Sigmoid colon (tissue), 7 donors: ENCODE results near the gene MYLIP. TPM values are rescaled to one million over a fixed set of nuclear protein-coding genes. Genes with fewer than 3 reads are reported as not detected.
"Not testable (repeated sequence)": the region's sequence is repeated elsewhere in the genome, so short reads cannot be mapped to it uniquely, and the experiment has no call there.

ENCODE experiments used
- DNase-seq: peaks from one replicate; pipeline ENCODE4 v3.0.0-alpha.2; 2019
- H3K27ac ChIP-seq, 4 donors: fragments of 200-600 bp; sonication (generic); one replicate each; pipeline ENCODE4 v1.5.1; 2016 to 2019; ENCODE audit warnings: mild to moderate bottlenecking in 1 of 4
- H3K27me3 ChIP-seq, 3 donors: fragments of 200-600 bp; sonication (generic); one replicate each; pipeline ENCODE4 v1.5.1; 2019; ENCODE audit warnings: mild to moderate bottlenecking in 1 of 3
- H3K36me3 ChIP-seq, 4 donors: fragments of 200-600 bp; sonication (generic); one replicate each; pipeline ENCODE4 v1.5.1; 2016 to 2019
- H3K4me1 ChIP-seq, 4 donors: fragments of 200-600 bp; sonication (generic); one replicate each; pipeline ENCODE4 v1.5.1; 2017 to 2019
- H3K4me3 ChIP-seq, 4 donors: fragments of 200-600 bp; sonication (generic); one replicate each; pipeline ENCODE4 v1.5.1; 2017 to 2019; ENCODE audit warnings: mild to moderate bottlenecking in 2 of 4, moderate library complexity in 1 of 4
- H3K9me3 ChIP-seq, 4 donors: fragments of 200-600 bp in 3 of 4; sonication (generic) in 3 of 4; one replicate each; pipeline versions ENCODE4 v1.5.1 to v1.6.1; 2013 to 2019
- EP300 ChIP-seq, 4 donors: sonication (generic); formaldehyde crosslinking; IDR thresholded peaks; one replicate each; pipeline ENCODE4 v1.6.1; 2017; ENCODE audit warnings: antibody characterized with exemption in 4 of 4
- POLR2A ChIP-seq, 2 donors: fragments of 450-650 bp; IDR thresholded peaks; one replicate each; pipeline ENCODE4 v1.6.1; 2016; ENCODE audit warnings: antibody characterized with exemption in 2 of 2, mild to moderate bottlenecking in 2 of 2, moderate library complexity in 2 of 2
- POLR2AphosphoS5 ChIP-seq, 4 donors: sonication (generic); formaldehyde crosslinking; IDR thresholded peaks; one replicate each; pipeline ENCODE4 v1.6.1; 2017; ENCODE audit warnings: antibody characterized with exemption in 4 of 4
- WGBS, 2 donors: extraction: QIAGEN DNeasy Blood & Tissue Kit; methylation state at CpG; one replicate each; pipeline ENCODE4 v1.1.7; 2013; 5-methylcytosine and 5-hydroxymethylcytosine counted together
- intact Hi-C: fragments of 100-400 bp; cut with DNase I; formaldehyde crosslinking; loops from one replicate; pipeline ENCODE4 v1.15.1; 2023
- polyA plus RNA-seq, 3 donors: library from polyadenylated mRNA; stranded (reverse); fragments of 200-250 nt; gene quantifications; one replicate each; pipeline ENCODE4 v1.2.3, GENCODE V29; 2013
- total RNA-seq, 4 donors: library from RNA; depleted of rRNA; stranded (reverse); fragments of >200 nt; gene quantifications; one replicate each; pipeline ENCODE4 v1.1.0, GENCODE V29; 2016
- TF ChIP-seq, protein P1 (sequence below), 4 experiments: fragments of 450-650 bp in 3 of 4; fragments of 200-600 bp in 1 of 4; IDR thresholded peaks; one replicate each; pipeline ENCODE4 v1.5.1; 2016 to 2019; ENCODE audit warnings: antibody characterized with exemption in 4 of 4, mild to moderate bottlenecking in 3 of 4, moderate library complexity in 2 of 4
- donor health status: healthy with polysubstance abuse.
- donor health status: Bipolar disorder and iron deficiency.
- donor health status: healthy.

The MYLIP gene
- total and polyA plus RNA-seq, 7 donors: 13.4 to 50.0 (median 21.6) TPM

- no peak for DNase-seq
- no peaks in the 10 kb centered on the region for H3K9me3 ChIP-seq
- no peak overlapping the region for H3K4me3 ChIP-seq
- H3K27ac ChIP-seq: no peak overlapping the region
- 87 to 89% methylated on average over 2 of the region's 2 CpGs for WGBS, 2 donors
- H3K4me1 ChIP-seq: no peaks in the 10 kb centered on the region
- H3K27me3 ChIP-seq: no peaks in the 10 kb centered on the region
- TF ChIP-seq POLR2AphosphoS5 (IDR thresholded peaks at IDR 0.05) (no peak), POLR2A (IDR thresholded peaks at IDR 0.05) (no peak), EP300 (IDR thresholded peaks at IDR 0.05) (no peak)
- TF ChIP-seq, protein P1, sequence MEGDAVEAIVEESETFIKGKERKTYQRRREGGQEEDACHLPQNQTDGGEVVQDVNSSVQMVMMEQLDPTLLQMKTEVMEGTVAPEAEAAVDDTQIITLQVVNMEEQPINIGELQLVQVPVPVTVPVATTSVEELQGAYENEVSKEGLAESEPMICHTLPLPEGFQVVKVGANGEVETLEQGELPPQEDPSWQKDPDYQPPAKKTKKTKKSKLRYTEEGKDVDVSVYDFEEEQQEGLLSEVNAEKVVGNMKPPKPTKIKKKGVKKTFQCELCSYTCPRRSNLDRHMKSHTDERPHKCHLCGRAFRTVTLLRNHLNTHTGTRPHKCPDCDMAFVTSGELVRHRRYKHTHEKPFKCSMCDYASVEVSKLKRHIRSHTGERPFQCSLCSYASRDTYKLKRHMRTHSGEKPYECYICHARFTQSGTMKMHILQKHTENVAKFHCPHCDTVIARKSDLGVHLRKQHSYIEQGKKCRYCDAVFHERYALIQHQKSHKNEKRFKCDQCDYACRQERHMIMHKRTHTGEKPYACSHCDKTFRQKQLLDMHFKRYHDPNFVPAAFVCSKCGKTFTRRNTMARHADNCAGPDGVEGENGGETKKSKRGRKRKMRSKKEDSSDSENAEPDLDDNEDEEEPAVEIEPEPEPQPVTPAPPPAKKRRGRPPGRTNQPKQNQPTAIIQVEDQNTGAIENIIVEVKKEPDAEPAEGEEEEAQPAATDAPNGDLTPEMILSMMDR (IDR thresholded peaks at IDR 0.05): no peak
- intact Hi-C loops: no loop called here
- no peaks in the 10 kb centered on the region for H3K36me3 ChIP-seq
These were observed 42.5 kb downstream of the MYLIP start for GRCh38 chr6:16171400-16171799.

DNA sequence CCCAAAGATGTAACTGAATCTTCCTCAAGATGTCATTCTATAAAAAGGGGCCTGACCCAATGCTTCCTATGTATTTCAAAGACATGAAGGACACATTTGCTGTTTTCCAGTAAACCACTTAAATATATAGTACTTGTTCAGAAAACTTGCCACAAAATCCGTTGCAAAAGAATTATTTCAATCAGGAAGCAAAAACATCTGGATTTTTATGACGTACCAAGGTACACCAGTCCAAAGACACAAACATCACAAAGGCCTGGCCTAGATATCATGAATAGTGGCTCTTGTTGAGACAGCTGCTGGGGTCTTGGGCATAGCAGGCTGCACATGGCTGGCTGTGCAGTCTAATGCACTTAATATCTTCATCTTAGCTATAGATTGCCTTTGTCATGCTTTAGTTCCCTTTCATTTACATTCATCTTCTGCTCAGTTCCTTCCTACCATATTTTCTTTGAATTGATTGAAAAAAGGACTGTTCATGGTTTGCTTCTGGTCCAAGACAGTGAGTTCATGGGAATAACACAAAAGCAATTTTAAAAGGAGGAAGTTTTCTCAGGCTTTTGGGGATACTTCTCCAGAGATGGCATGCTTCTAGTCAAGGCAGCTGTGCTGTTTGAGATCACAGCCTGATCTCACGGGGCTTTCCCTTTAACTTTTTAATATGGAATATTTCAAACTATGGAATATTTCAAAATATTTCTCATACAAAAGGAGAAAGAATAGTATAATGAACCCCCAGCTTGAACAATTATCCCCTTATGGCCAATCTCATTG is 44.5 kb downstream of the MYLIP start:
- no peaks in the 10 kb centered on the region for H3K27me3 ChIP-seq
- no peak for DNase-seq

DNA sequence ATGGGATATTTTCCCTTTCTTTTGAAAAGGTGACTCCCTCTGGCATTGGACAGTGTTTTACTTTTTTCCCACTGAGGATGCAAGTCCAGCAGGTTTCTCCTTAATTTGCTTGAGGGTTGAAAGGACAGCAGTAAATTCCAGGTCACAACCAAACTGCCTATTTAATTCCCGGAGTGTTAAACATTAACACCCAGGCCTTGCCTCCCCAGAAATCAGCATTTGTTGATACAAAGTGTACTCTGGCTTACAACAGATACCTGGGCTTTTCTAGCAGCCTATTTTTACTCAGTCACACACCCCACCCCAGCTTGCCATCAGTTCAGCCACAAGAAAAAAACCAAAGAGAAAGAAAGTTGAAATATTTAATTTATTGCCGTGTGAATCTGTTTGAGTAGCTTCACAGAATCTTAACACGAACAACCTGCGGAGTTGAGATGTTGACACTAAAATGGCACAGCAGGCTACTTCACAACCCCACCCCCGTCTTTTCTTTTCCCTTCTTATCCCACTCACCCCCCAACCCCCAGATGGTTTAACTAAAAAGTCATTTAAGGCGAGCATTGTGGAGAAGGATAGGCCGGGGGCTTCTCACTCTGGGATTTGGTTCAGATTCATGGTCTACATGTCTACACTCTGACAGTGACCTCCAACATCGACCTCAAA is 45.7 kb downstream of the MYLIP start:
- Histone ChIP-seq H3K27ac (no peak overlapping the region), H3K27me3 (no peaks in the 10 kb centered on the region), H3K36me3 (no peaks in the 10 kb centered on the region), H3K9me3 (no peaks in the 10 kb centered on the region), H3K4me1 (no peaks in the 10 kb centered on the region), H3K4me3 (no peak overlapping the region)
- TF ChIP-seq, protein P1 (IDR thresholded peaks at IDR 0.05): no peak
- TF ChIP-seq POLR2A (IDR thresholded peaks at IDR 0.05) (no peak), EP300 (IDR thresholded peaks at IDR 0.05) (no peak), POLR2AphosphoS5 (IDR thresholded peaks at IDR 0.05) (no peak)
- DNase-seq: no peak
- intact Hi-C loops: no loop called here
- 34 to 66% methylated on average over 8 of the region's 8 CpGs for WGBS, 2 donors

More for the DNA sequence above, 44.5 kb downstream of the MYLIP start:
- Histone ChIP-seq H3K4me1 (no peaks in the 10 kb centered on the region), H3K36me3 (no peaks in the 10 kb centered on the region), H3K27ac (no peak overlapping the region), H3K9me3 (no peaks in the 10 kb centered on the region), H3K4me3 (no peak overlapping the region)
- intact Hi-C loops: no loop called here
- 43 to 77% methylated on average over 3 of the region's 3 CpGs for WGBS, 2 donors
- no peak for TF ChIP-seq POLR2AphosphoS5 (IDR thresholded peaks at IDR 0.05)
- TF ChIP-seq, protein P1 (IDR thresholded peaks at IDR 0.05): no peak
- TF ChIP-seq POLR2A (IDR thresholded peaks at IDR 0.05): no peak
- no peak for TF ChIP-seq EP300 (IDR thresholded peaks at IDR 0.05)

- H3K9me3 ChIP-seq, H3K4me1 ChIP-seq, H3K27ac ChIP-seq, H3K36me3 ChIP-seq, H3K4me3 ChIP-seq, DNase-seq, intact Hi-C loops, H3K27me3 ChIP-seq: not testable (repeated sequence)
- WGBS, 2 donors: 93 to 97% methylated on average over 1 of the region's 1 CpG
These were observed 47.7 kb downstream of the MYLIP start for GRCh38 chr6:16176600-16176999.

- WGBS, 2 donors: 94 to 96% methylated on average over 5 of the region's 5 CpGs
- Histone ChIP-seq H3K4me1 (peaks cover 0 to 2% (median under 1%) of the 10 kb centered on the region in 4 donors), H3K36me3 (no peaks in the 10 kb centered on the region), H3K27me3 (no peaks in the 10 kb centered on the region), H3K27ac (no peak overlapping the region), H3K4me3 (no peak overlapping the region), H3K9me3 (no peaks in the 10 kb centered on the region)
- TF ChIP-seq POLR2AphosphoS5 (IDR thresholded peaks at IDR 0.05): no peak
- TF ChIP-seq, protein P1 (IDR thresholded peaks at IDR 0.05): no peak
- TF ChIP-seq POLR2A (IDR thresholded peaks at IDR 0.05): no peak
- no peak for TF ChIP-seq EP300 (IDR thresholded peaks at IDR 0.05)
- intact Hi-C loops: no loop called here
- no peak for DNase-seq
These were observed 49.0 kb downstream of the MYLIP start for GRCh38 chr6:16177881-16178280.
